Prostate gland (tissue), 2 donors: ENCODE data around the gene OSBPL8. TPM values are rescaled to one million over a fixed set of nuclear protein-coding genes. Genes with fewer than 3 reads are reported as not detected.

Source experiments
- DNase-seq: peaks from one replicate; pipeline ENCODE4 v3.0.0-alpha.2; 2019; ENCODE audit warnings: low spot score
- H3K27ac ChIP-seq, 2 donors: fragments of 200-600 bp; sonication (generic); 2 replicates each; pipeline ENCODE4 v1.5.1; 2017 to 2019
- H3K27me3 ChIP-seq: fragments of 200-600 bp; sonication (generic); replicated peaks from 2 replicates; pipeline ENCODE4 v1.5.1; 2019; ENCODE audit not compliant: insufficient read depth
- H3K36me3 ChIP-seq, 2 donors: fragments of 200-600 bp; sonication (generic); 1 replicate in 1 of 2; 2 replicates in 1 of 2; pipeline versions ENCODE4 v1.5.1 to v1.8.1; 2017 to 2019
- H3K4me1 ChIP-seq: fragments of 200-600 bp; sonication (generic); replicated peaks from 2 replicates; pipeline ENCODE4 v1.5.1; 2019
- H3K4me3 ChIP-seq, 2 donors: fragments of 200-600 bp; sonication (generic); 2 replicates each; pipeline ENCODE4 v1.5.1; 2017 to 2019
- H3K9me3 ChIP-seq: fragments of 200-600 bp; sonication (generic); 2 replicates; pipeline ENCODE4 v1.5.1; 2017
- CTCF ChIP-seq, 4 experiments: fragments of 200-600 bp in 2 of 4; fragments of 450-650 bp in 2 of 4; sonication (generic) in 2 of 4; IDR thresholded peaks; 1 replicate in 3 of 4; 2 replicates in 1 of 4; pipeline ENCODE4 v1.5.1; 2016 to 2019; ENCODE audit warnings: antibody characterized with exemption in 4 of 4, mild to moderate bottlenecking in 2 of 4, moderate library complexity in 2 of 4
- POLR2A ChIP-seq: fragments of 450-650 bp; IDR thresholded peaks from one replicate; pipeline ENCODE4 v1.6.1; 2016; ENCODE audit warnings: antibody characterized with exemption, mild to moderate bottlenecking
- POLR2AphosphoS5 ChIP-seq: sonication (generic); formaldehyde crosslinking; IDR thresholded peaks from one replicate; pipeline ENCODE4 v1.6.1; 2017; ENCODE audit warnings: antibody characterized with exemption
- WGBS: methylation state at CpG from one replicate; pipeline ENCODE4 v1.1.5; 2018; 5-methylcytosine and 5-hydroxymethylcytosine counted together
- intact Hi-C: fragments of 100-400 bp; cut with DNase I; formaldehyde crosslinking; loops from one replicate; pipeline ENCODE4 v1.14.2; 2022
- total RNA-seq, 2 donors: library from RNA; depleted of rRNA; stranded (reverse); fragments of >200 nt; gene quantifications; one replicate each; pipeline ENCODE4 v1.1.0, GENCODE V29; 2016

The OSBPL8 gene
- total RNA-seq, 2 donors from 2014 or later, result 50.6 to 54.2 TPM

DNA sequence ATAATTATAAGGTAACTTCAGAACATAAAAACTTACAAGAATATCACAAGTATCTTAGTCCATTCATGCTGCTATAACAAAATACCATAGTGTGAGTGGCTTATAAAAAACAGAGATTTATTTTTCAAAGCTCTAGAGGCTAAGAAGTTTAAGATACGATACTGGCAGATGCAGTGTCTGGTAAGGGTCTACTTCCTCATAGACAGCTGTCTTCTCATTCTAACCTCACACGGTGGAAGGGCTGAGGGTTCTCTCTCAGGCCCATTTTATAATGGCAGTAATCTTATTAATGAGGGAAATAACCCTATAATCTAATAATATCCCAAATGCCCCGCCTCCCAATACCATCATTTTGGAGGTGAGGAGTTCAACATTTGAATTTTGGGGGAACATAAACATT, 23.7 kb upstream of the OSBPL8 start:
- no peak overlapping the region for H3K4me3 ChIP-seq
- intact Hi-C loops, result loop anchor here (10.0 kb wide), 1 partner anchor 498 kb away; the partner anchor contains the start of gene NAP1L1
- TF ChIP-seq CTCF (IDR thresholded peaks at IDR 0.05) (no peak), POLR2A (no peak), POLR2AphosphoS5 (no peak)

DNA sequence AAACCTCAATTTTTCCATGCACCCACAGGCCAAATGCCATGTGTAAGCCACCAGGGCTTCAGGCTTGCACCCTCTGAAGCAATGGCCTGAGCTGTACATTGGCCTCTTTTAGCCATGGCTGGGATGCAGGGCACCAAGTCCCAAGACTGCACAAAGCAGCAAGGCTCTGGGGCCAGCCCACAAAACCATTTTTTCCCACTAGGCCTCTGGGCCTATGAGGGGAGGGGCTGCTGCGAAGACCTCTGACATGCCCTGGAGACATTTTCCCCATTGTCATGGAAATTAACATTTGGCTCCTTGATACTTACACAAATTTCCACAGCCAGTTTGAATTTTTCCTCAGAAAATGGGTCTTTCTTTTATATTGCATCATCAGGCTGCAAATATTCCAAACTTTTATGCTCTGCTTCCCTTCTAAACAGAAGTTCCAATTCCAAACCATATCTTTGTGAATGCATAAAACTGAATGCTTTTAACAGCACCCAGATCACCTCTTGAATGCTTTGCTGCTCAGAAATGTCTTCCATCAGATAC, 14.3 kb upstream of the OSBPL8 start:
- Histone ChIP-seq H3K9me3 (no peaks in the 10 kb centered on the region), H3K27me3 (no peaks in the 10 kb centered on the region), H3K4me3 (no peak overlapping the region), H3K27ac (no peak overlapping the region), H3K36me3 (no peaks in the 10 kb centered on the region), H3K4me1 (no peaks in the 10 kb centered on the region)
- intact Hi-C loops, result no loop called here
- 90% methylated on average over 1 of the region's 1 CpG for WGBS
- no peak for DNase-seq
- TF ChIP-seq POLR2A, result no peak
- no peak for TF ChIP-seq CTCF (IDR thresholded peaks at IDR 0.05)
- TF ChIP-seq POLR2AphosphoS5, result no peak

More for the DNA sequence above, 23.7 kb upstream of the OSBPL8 start:
- no peaks in the 10 kb centered on the region for H3K4me1 ChIP-seq
- H3K36me3 ChIP-seq, result no peaks in the 10 kb centered on the region
- H3K9me3 ChIP-seq, result no peaks in the 10 kb centered on the region
- no peak overlapping the region for H3K27ac ChIP-seq
- WGBS, result 88% methylated on average over 3 of the region's 3 CpGs
- no peak for DNase-seq
- H3K27me3 ChIP-seq, result no peaks in the 10 kb centered on the region

- Histone ChIP-seq H3K4me1 (no peaks in the 10 kb centered on the region), H3K27ac (no peak overlapping the region), H3K4me3 (no peak overlapping the region), H3K36me3 (no peaks in the 10 kb centered on the region), H3K27me3 (no peaks in the 10 kb centered on the region), H3K9me3 (no peaks in the 10 kb centered on the region)
- intact Hi-C loops, result no loop called here
- WGBS, result 86% methylated on average over 3 of the region's 3 CpGs
- TF ChIP-seq CTCF (IDR thresholded peaks at IDR 0.05), result no peak
- no peak for TF ChIP-seq POLR2AphosphoS5
- TF ChIP-seq POLR2A, result no peak
- DNase-seq, result no peak
These were observed 11.7 kb upstream of the OSBPL8 start for GRCh38 chr12:76571256-76571655.

DNA sequence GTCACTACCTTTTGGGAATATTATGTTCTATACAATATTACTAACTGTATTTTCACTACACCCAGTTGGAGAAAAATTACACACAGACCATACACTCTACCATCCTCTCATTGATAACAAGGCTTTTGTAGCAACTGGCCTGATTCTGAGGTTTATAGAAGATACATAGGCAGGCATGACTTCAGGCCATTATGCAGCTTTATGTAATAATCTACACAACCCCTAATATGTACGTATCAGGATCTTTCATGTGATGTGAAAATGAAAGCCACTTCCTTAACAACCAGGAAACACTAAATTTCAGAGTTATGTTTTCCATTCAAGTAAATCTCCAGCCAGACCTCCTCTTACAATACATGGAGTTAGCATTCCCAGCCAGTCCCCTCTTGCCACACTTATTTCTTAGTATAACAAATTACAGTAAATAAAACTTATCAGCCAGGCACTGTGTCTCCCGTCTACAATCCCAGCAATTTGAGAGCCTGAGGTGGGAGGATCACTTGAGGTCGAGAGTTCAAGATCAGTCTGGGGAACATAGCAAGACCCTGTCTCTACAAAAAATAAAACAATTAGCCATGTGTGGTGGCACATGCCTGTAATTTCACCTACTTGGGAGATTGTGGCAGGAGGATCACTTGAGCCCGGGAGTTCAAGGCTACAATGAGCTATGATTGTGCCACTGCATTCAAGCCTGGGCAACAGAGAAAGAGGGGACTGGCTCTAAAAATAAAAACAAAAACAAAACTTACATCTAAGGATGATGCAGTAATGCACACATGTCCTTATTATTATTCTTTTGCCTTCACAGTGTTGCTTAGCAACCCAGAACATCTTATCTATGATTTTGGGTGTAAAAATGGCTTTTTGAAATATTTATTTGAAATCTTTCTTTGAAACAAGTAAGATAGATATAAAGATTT, 10.4 kb upstream of the OSBPL8 start:
- intact Hi-C loops, result no loop called here
- Histone ChIP-seq H3K9me3 (no peaks in the 10 kb centered on the region), H3K36me3 (no peaks in the 10 kb centered on the region), H3K27ac (no peak overlapping the region), H3K4me1 (no peaks in the 10 kb centered on the region), H3K27me3 (no peaks in the 10 kb centered on the region), H3K4me3 (no peak overlapping the region)
- DNase-seq, result no peak
- 62% methylated on average over 4 of the region's 4 CpGs for WGBS
- no peak for TF ChIP-seq CTCF (IDR thresholded peaks at IDR 0.05)
- TF ChIP-seq POLR2AphosphoS5, result no peak
- TF ChIP-seq POLR2A, result no peak
